Erythroblast (primary cell): ENCODE results near the gene APBB2.

Experiments used
- GATA1 ChIP-seq: IDR thresholded peaks from 2 replicates; pipeline ENCODE4 v1.6.1; 2011; ENCODE audit warnings: low read depth, mild to moderate bottlenecking, control low read depth, low read length, moderate library complexity
- POLR2A ChIP-seq: IDR thresholded peaks from 2 replicates; pipeline ENCODE4 v1.6.1; 2011; ENCODE audit warnings: mild to moderate bottlenecking, low read length

DNA sequence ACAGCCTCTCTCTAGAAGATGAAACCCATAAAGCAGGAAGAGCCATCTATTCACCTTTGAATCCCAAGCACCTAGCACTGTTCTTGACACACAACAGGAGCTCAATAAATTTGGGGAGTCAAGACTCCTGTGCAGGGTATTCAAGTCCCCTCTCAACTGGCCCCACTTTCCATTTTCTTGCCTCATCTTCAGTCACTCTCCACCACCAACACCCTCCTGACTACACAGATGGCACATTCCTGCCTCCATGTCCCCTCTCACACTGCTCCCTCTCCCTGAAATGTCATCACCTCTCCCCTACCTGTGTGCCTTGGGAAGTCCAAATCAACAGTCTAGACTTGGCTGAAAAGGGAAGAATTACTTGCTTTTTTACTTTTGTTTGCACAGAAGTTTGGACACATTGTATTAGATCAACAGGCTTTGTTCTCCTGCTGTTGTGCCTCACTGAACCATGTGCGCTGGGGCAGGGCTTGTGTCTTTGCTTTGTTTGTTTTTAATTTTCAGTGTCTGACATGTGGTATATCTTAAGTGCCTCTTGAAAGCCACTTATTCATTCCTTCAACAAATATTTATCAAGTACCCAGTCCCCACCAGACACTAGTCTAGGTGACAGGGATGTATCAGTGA, 85.1 kb downstream of the APBB2 start:
- no peak for TF ChIP-seq POLR2A
- TF ChIP-seq GATA1: no peak
